NT2/D1 (cell line): ENCODE measurements around the gene CPNE5.

Experiments used
- DNase-seq: peaks from one replicate; pipeline ENCODE4 v3.0.0-alpha.2; 2011; ENCODE audit warnings: low read depth, low spot score
- H3K27me3 ChIP-seq: 2 replicates; pipeline ENCODE4 v1.6.0; 2011; ENCODE audit warnings: mild to moderate bottlenecking; ENCODE audit not compliant: insufficient read length, insufficient read depth
- H3K36me3 ChIP-seq: 2 replicates; pipeline ENCODE4 v1.6.1; 2011; ENCODE audit warnings: mild to moderate bottlenecking, low read length, mixed read lengths; ENCODE audit not compliant: insufficient read depth, insufficient read length
- H3K4me1 ChIP-seq: 2 replicates; pipeline ENCODE4 v1.5.1; 2011; ENCODE audit not compliant: insufficient read depth, insufficient read length
- H3K4me3 ChIP-seq: 2 replicates; pipeline ENCODE4 v1.5.1; 2011; ENCODE audit warnings: low read depth; ENCODE audit not compliant: insufficient read length
- H3K9ac ChIP-seq: 2 replicates; pipeline ENCODE4 v1.6.0; 2011; ENCODE audit warnings: low read depth; ENCODE audit not compliant: insufficient read length
- H3K9me3 ChIP-seq: 2 replicates; pipeline ENCODE4 v1.5.1; 2011; ENCODE audit warnings: mild to moderate bottlenecking, low read length; ENCODE audit not compliant: insufficient read depth
- SUZ12 ChIP-seq: IDR thresholded peaks from 2 replicates; pipeline ENCODE4 v1.6.1; 2011; ENCODE audit not compliant: insufficient read length, insufficient read depth; ENCODE audit errors: extremely low read depth
- YY1 ChIP-seq: IDR thresholded peaks from 2 replicates; pipeline ENCODE4 v1.6.1; 2011; ENCODE audit not compliant: insufficient read length, insufficient read depth
- ZNF274 ChIP-seq: IDR thresholded peaks from 2 replicates; pipeline ENCODE4 v1.6.1; 2011; ENCODE audit warnings: mild to moderate bottlenecking, low read depth, low read length

Gene CPNE5

GRCh38 chr6:36874443-36875249 lies 35.4 kb upstream of the CPNE5 start, which contains the start of gene PPIL1:
TSS of gene PPIL1 (minus strand) at chr6:36874803. CDS start at chr6:36874772, 31 bp downstream.
- Histone ChIP-seq H3K4me1 (no peaks in the 10 kb centered on the region), H3K27me3 (no peaks in the 10 kb centered on the region), H3K36me3 (peaks cover 38% of the 10 kb centered on the region), H3K4me3 (peak within 1 kb of the TSS; percentile 75), H3K9me3 (no peaks in the 10 kb centered on the region), H3K9ac (peak within 1 kb of the TSS; percentile 91)
- peak; percentile 61 for TF ChIP-seq YY1
- no peak for TF ChIP-seq SUZ12
- DNase-seq, result peak; percentile 67

DNA sequence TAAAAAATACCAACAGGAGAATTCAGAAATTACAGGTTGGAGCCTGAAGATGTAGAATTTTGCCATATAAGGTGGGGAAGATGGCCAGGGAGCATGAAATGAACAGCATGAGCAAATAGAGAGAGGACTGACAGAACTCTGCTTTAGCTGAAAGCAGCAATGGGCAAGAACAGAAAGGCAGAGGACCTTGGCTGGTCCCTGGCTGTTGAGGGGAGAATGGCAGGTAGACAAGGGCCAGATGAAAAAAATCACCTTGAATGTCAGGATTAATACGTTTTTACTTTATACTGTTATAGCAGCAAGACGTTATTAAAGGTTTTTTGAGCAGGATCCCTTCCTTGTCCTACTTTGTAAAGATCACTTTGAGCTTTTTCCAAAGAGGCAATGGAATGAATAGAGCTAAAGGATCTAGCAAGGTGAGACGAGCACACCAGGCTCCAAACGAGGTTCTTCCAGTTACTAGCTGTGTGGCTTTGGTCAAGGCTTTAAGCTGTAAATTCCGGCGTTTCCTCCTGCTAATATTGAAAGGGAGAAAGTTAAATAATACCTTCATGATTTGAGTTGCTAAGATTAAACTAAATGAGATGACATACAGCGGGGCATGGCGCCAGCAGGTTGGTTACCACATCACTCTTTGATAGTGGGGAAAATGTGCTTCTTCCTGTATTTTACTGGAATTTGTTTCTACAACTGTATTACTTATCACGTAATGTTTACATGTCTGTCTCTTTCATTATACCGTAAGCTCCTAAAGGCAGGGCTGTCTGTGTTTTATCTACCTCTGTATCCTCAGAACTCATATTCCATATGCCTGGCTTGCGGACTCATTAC lies 34.6 kb upstream of the CPNE5 start:
- H3K9me3 ChIP-seq, result no peaks in the 10 kb centered on the region
- H3K4me1 ChIP-seq, result no peaks in the 10 kb centered on the region
- H3K4me3 ChIP-seq, result peak overlapping the region; percentile 75
- no peak for DNase-seq
- peaks cover 46% of the 10 kb centered on the region for H3K36me3 ChIP-seq
- H3K27me3 ChIP-seq, result no peaks in the 10 kb centered on the region
- peak overlapping the region; percentile 91 for H3K9ac ChIP-seq
- TF ChIP-seq YY1 (no peak), ZNF274 (no peak), SUZ12 (no peak)

- TF ChIP-seq ZNF274, result no peak
- TF ChIP-seq YY1, result no peak
- no peak for TF ChIP-seq SUZ12
- no peak for DNase-seq
- no peaks in the 10 kb centered on the region for H3K27me3 ChIP-seq
- H3K36me3 ChIP-seq, result peaks cover 51% of the 10 kb centered on the region
- H3K4me3 ChIP-seq, result no peak overlapping the region
- no peaks in the 10 kb centered on the region for H3K4me1 ChIP-seq
- no peak overlapping the region for H3K9ac ChIP-seq
- no peaks in the 10 kb centered on the region for H3K9me3 ChIP-seq
Observed at GRCh38 chr6:36873115-36873514, 33.9 kb upstream of the CPNE5 start.

DNA sequence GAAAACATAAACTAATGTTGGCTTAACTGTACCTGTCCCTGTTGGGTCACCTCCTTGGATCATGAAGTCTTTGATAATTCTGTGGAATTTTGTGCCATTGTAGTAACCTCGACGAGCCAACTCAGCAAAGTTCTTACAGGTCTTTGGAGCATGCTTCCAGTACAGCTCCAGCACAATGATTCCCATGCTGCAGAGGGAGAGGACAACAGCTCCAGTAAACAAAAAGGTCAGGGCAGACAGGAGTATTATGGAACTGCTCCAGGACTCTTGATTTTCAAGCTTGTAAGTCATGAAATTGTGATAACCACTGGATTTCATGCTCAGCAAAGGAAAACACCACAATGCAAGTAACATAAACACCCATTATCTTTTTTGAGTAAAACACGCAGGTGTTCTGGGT lies 32.4 kb upstream of the CPNE5 start:
- no peak for TF ChIP-seq SUZ12
- TF ChIP-seq YY1, result no peak
- H3K4me1 ChIP-seq, result no peaks in the 10 kb centered on the region
- DNase-seq, result no peak
- H3K36me3 ChIP-seq, result peaks cover 65% of the 10 kb centered on the region
- no peaks in the 10 kb centered on the region for H3K9me3 ChIP-seq
- no peak overlapping the region for H3K4me3 ChIP-seq
- no peak overlapping the region for H3K9ac ChIP-seq
- no peaks in the 10 kb centered on the region for H3K27me3 ChIP-seq

DNA sequence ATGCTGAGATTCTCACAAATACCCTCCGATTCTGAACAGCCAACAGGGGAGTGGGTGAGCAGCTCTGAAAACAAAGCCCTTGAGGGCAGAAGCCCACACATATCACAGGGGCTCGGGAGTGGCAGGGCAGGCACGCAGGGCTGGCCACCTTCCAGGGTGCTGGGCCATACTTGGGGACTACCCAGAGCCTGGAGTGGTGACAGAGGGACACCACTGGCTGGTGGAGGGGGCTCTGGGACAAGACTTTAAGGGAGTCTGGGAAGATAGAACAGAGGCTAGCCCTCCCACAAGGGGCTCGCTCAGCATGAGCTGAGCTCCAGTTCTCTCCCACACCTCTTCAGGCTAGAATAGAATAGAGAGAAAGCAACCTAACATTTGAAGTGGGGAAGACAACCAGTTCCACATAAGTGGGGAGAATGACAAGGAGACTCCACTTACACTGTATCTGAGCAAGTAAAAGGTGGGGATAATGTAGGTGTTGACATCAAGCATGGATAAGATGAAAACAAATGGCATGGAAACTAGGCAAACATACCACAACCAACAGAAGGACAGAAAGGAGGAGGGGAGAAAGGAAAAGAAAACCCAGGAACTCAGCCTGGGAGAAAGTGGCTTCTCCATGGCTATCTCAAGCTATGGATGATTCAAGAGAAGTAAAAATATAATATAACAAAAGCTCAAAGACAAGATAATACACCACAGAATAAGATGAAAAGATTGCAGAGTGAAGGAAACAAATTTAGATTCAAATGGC lies 28.4 kb upstream of the CPNE5 start:
- Histone ChIP-seq H3K36me3 (peaks cover 89% of the 10 kb centered on the region), H3K4me3 (no peak overlapping the region), H3K27me3 (no peaks in the 10 kb centered on the region), H3K9me3 (no peaks in the 10 kb centered on the region), H3K9ac (no peak overlapping the region), H3K4me1 (no peaks in the 10 kb centered on the region)
- no peak for DNase-seq
- TF ChIP-seq YY1 (no peak), SUZ12 (no peak), ZNF274 (no peak)

- H3K4me3 ChIP-seq, result no peak overlapping the region
- TF ChIP-seq SUZ12 (no peak), YY1 (no peak), ZNF274 (no peak)
- peaks cover 86% of the 10 kb centered on the region for H3K36me3 ChIP-seq
- no peak for DNase-seq
- H3K27me3 ChIP-seq, result no peaks in the 10 kb centered on the region
- no peak overlapping the region for H3K9ac ChIP-seq
- no peaks in the 10 kb centered on the region for H3K9me3 ChIP-seq
- H3K4me1 ChIP-seq, result no peaks in the 10 kb centered on the region
Observed at GRCh38 chr6:36865835-36866234, 26.6 kb upstream of the CPNE5 start.
